Activated naive CD8-positive, alpha-beta T cell (primary cell): Measurements from ENCODE around the gene GALNT2.
A peak's percentile ranks its signal among the peaks of the same experiment; 100 is the strongest.

ENCODE experiments used
- H3K27ac Mint-ChIP-seq: one replicate; pipeline ENCODE4 v1.8.0; 2021; ENCODE audit warnings: mixed read lengths
- H3K27me3 Mint-ChIP-seq: one replicate; pipeline ENCODE4 v1.8.0; 2021; ENCODE audit warnings: mixed read lengths
- H3K36me3 Mint-ChIP-seq: one replicate; pipeline ENCODE4 v1.8.0; 2021; ENCODE audit warnings: mixed read lengths
- H3K4me1 Mint-ChIP-seq: one replicate; pipeline ENCODE4 v1.8.0; 2021; ENCODE audit warnings: low read depth, mixed read lengths
- H3K4me3 Mint-ChIP-seq: one replicate; pipeline ENCODE4 v1.8.0; 2021; ENCODE audit warnings: mild to moderate bottlenecking, mixed read lengths
- H3K9me3 Mint-ChIP-seq: one replicate; pipeline ENCODE4 v1.8.0; 2021; ENCODE audit warnings: low read depth, mixed read lengths

The GALNT2 gene

GRCh38 chr1:230246551-230246950 is 179.5 kb downstream of the GALNT2 start:
- no peak overlapping the region for H3K4me3 Mint-ChIP-seq
- no peak overlapping the region for H3K27ac Mint-ChIP-seq
- peaks cover 20% of the 10 kb centered on the region for H3K36me3 Mint-ChIP-seq
- H3K9me3 Mint-ChIP-seq = no peaks in the 10 kb centered on the region
- peaks cover 9% of the 10 kb centered on the region for H3K4me1 Mint-ChIP-seq
- no peaks in the 10 kb centered on the region for H3K27me3 Mint-ChIP-seq

DNA sequence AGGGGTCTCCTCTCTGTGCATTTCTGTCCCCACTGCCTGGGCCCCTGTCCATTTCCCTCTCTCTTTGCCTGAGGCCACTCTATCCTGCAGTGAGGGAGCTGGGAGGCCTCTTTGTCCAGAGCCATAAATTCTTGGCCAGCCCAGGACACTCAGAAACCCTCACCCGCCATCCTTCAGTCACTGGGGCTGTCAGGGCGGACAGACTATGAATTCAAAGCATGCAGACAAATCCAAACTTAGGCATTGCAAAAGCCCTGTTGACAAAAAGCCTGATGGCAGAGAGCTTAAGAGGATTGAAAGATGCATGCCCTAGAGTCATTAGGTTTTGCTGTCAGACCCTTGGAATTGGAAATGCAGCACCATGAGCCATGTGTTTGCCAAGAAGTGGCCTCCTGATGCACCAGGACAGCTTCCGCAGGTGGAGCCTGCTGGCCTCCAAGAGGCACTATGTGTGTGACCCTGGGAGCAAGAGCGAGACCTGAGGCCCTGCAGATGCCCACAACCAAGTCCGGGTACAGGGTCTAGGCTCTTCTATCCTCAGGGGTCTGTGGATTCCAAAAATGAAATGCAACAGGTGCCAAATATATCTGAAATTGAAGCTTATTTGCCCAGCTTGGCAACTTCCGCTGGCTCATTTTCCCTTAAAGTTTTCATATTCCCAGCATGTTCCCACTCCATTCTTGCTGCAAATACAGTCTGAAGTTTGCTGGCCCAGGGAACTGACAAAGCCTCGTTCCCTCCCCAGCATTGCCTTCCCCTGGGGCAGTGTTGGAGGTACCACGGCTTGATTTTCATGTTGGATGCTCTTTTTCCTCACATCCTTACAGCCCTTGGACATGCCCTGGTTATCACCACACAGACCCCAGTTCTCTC is 181.2 kb downstream of the GALNT2 start:
- Mint-ChIP-seq H3K4me3 (no peak overlapping the region), H3K27ac (no peak overlapping the region), H3K4me1 (peaks cover 11% of the 10 kb centered on the region), H3K36me3 (peaks cover 21% of the 10 kb centered on the region), H3K27me3 (no peaks in the 10 kb centered on the region), H3K9me3 (no peaks in the 10 kb centered on the region)

GRCh38 chr1:230248889-230249270 is 181.8 kb downstream of the GALNT2 start:
- no peaks in the 10 kb centered on the region for H3K27me3 Mint-ChIP-seq
- peak overlapping the region; percentile 46 for H3K27ac Mint-ChIP-seq
- no peaks in the 10 kb centered on the region for H3K9me3 Mint-ChIP-seq
- peaks cover 25% of the 10 kb centered on the region for H3K36me3 Mint-ChIP-seq
- no peak overlapping the region for H3K4me3 Mint-ChIP-seq
- peaks cover 10% of the 10 kb centered on the region for H3K4me1 Mint-ChIP-seq

GRCh38 chr1:230249695-230250480 is 182.8 kb downstream of the GALNT2 start:
- peaks cover 8% of the 10 kb centered on the region for H3K4me1 Mint-ChIP-seq
- H3K9me3 Mint-ChIP-seq = no peaks in the 10 kb centered on the region
- H3K27me3 Mint-ChIP-seq = no peaks in the 10 kb centered on the region
- no peak overlapping the region for H3K27ac Mint-ChIP-seq
- peaks cover 26% of the 10 kb centered on the region for H3K36me3 Mint-ChIP-seq
- H3K4me3 Mint-ChIP-seq = no peak overlapping the region

GRCh38 chr1:230250666-230251065 is 183.6 kb downstream of the GALNT2 start:
- peaks cover 26% of the 10 kb centered on the region for H3K36me3 Mint-ChIP-seq
- H3K9me3 Mint-ChIP-seq = no peaks in the 10 kb centered on the region
- H3K4me3 Mint-ChIP-seq = no peak overlapping the region
- H3K27ac Mint-ChIP-seq = no peak overlapping the region
- H3K4me1 Mint-ChIP-seq = peaks cover 8% of the 10 kb centered on the region
- no peaks in the 10 kb centered on the region for H3K27me3 Mint-ChIP-seq

DNA sequence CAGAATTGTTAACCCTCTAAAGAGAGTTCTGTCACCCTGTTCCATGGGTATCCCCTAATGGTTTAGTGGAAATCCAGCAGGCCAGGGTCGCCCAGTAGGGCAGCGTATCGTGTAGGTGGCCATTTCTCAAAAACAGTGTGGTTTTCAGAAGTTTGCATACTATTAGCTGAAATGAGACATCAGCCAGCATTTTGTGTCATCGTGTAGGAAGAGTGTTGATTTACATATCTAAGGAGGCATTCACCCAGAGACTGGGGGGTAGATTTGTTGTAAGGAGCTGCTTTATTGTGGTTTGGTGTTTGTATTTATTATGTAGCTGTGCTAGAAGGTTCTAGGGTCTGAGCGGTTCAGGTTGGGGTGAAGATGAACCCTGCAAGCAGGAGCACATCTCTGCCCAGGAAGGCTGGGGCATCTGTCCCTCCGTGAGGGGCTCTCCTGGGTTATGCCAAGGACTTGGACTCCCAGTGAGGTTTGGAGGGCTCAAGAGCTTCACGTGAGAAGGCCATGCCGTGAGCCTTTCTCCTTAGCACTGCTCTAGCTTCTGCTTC is 184.7 kb downstream of the GALNT2 start:
- Mint-ChIP-seq H3K36me3 (peaks cover 23% of the 10 kb centered on the region), H3K4me3 (no peak overlapping the region), H3K27ac (peak overlapping the region; percentile 64), H3K27me3 (no peaks in the 10 kb centered on the region), H3K4me1 (peaks cover 8% of the 10 kb centered on the region), H3K9me3 (no peaks in the 10 kb centered on the region)

DNA sequence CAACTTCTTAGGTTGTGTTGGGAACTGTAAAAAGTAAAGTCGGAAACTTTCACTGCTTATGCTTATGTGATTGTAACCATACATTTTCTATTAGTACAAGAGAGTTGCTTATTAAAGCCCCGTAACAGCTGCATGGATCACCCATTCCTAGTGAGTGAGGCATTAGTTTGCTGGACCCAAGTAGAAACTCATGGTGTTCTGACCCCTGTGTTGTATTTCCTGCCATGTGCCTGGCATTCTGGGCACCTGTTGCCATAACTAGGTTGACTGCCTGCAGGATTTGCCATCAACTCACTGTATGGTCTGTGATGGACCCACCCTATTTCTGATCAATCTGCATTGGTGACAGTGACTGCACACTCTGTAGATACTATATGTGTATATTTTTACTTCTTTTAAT is 186.1 kb downstream of the GALNT2 start:
- Mint-ChIP-seq H3K36me3 (peaks cover 28% of the 10 kb centered on the region), H3K27ac (no peak overlapping the region), H3K27me3 (no peaks in the 10 kb centered on the region), H3K4me3 (no peak overlapping the region), H3K9me3 (no peaks in the 10 kb centered on the region), H3K4me1 (peaks cover 8% of the 10 kb centered on the region)

- Mint-ChIP-seq H3K4me3 (no peak overlapping the region), H3K4me1 (peaks cover 8% of the 10 kb centered on the region), H3K27ac (no peak overlapping the region), H3K27me3 (no peaks in the 10 kb centered on the region), H3K9me3 (no peaks in the 10 kb centered on the region), H3K36me3 (peaks cover 27% of the 10 kb centered on the region)
These were observed 187.2 kb downstream of the GALNT2 start for GRCh38 chr1:230254265-230254664.

- Mint-ChIP-seq H3K4me1 (peaks cover 8% of the 10 kb centered on the region), H3K36me3 (peaks cover 26% of the 10 kb centered on the region), H3K27me3 (no peaks in the 10 kb centered on the region), H3K9me3 (no peaks in the 10 kb centered on the region), H3K27ac (no peak overlapping the region), H3K4me3 (no peak overlapping the region)
These were observed 188.1 kb downstream of the GALNT2 start for GRCh38 chr1:230255116-230255515.

GRCh38 chr1:230255991-230256390 is 189.0 kb downstream of the GALNT2 start:
- H3K27ac Mint-ChIP-seq = no peak overlapping the region
- peaks cover 24% of the 10 kb centered on the region for H3K36me3 Mint-ChIP-seq
- H3K4me3 Mint-ChIP-seq = no peak overlapping the region
- H3K27me3 Mint-ChIP-seq = no peaks in the 10 kb centered on the region
- no peaks in the 10 kb centered on the region for H3K9me3 Mint-ChIP-seq
- peaks cover 8% of the 10 kb centered on the region for H3K4me1 Mint-ChIP-seq

GRCh38 chr1:230256896-230257295 is 189.9 kb downstream of the GALNT2 start:
- Mint-ChIP-seq H3K27me3 (no peaks in the 10 kb centered on the region), H3K27ac (no peak overlapping the region), H3K36me3 (peaks cover 20% of the 10 kb centered on the region), H3K9me3 (no peaks in the 10 kb centered on the region), H3K4me3 (no peak overlapping the region), H3K4me1 (no peaks in the 10 kb centered on the region)

GRCh38 chr1:230259621-230260020 is 192.6 kb downstream of the GALNT2 start:
- Mint-ChIP-seq H3K27me3 (no peaks in the 10 kb centered on the region), H3K4me3 (no peak overlapping the region), H3K27ac (no peak overlapping the region), H3K9me3 (no peaks in the 10 kb centered on the region), H3K4me1 (no peaks in the 10 kb centered on the region), H3K36me3 (peaks cover 15% of the 10 kb centered on the region)

DNA sequence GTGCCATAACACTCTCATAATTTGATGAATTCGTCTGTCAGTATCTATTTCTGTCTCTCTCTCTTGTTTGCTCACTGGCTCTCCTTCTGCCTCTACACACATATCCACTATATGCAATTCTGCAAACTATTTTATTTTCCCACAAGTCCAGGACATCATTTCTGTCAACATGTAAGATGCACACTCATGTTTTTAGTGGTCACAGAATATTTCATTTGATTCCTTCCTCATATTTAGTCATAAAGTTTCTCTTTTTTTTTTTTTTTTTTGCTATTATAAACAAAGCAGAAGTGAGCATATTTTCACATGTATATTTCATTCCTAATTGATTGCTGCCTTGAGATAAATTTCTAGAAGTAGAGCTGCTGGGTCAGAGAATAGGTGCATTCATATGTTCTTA is 193.8 kb downstream of the GALNT2 start:
- Mint-ChIP-seq H3K9me3 (no peaks in the 10 kb centered on the region), H3K27me3 (no peaks in the 10 kb centered on the region), H3K36me3 (peaks cover 11% of the 10 kb centered on the region), H3K4me1 (no peaks in the 10 kb centered on the region), H3K4me3 (no peak overlapping the region), H3K27ac (no peak overlapping the region)

GRCh38 chr1:230261928-230262650 is 195.1 kb downstream of the GALNT2 start:
- no peaks in the 10 kb centered on the region for H3K27me3 Mint-ChIP-seq
- H3K9me3 Mint-ChIP-seq = no peaks in the 10 kb centered on the region
- H3K27ac Mint-ChIP-seq = no peak overlapping the region
- peaks cover 12% of the 10 kb centered on the region for H3K36me3 Mint-ChIP-seq
- no peak overlapping the region for H3K4me3 Mint-ChIP-seq
- peaks cover 4% of the 10 kb centered on the region for H3K4me1 Mint-ChIP-seq
